CD4-positive, alpha-beta T cell treated with Interferon alpha-2 for 1 hour (primary cell): ENCODE results near the gene CYP2U1.

Experiments used
- DNase-seq, 2 donors: peaks; one replicate each; pipeline ENCODE4 v3.0.0-alpha.2; 2020 to 2022

Gene CYP2U1

DNA sequence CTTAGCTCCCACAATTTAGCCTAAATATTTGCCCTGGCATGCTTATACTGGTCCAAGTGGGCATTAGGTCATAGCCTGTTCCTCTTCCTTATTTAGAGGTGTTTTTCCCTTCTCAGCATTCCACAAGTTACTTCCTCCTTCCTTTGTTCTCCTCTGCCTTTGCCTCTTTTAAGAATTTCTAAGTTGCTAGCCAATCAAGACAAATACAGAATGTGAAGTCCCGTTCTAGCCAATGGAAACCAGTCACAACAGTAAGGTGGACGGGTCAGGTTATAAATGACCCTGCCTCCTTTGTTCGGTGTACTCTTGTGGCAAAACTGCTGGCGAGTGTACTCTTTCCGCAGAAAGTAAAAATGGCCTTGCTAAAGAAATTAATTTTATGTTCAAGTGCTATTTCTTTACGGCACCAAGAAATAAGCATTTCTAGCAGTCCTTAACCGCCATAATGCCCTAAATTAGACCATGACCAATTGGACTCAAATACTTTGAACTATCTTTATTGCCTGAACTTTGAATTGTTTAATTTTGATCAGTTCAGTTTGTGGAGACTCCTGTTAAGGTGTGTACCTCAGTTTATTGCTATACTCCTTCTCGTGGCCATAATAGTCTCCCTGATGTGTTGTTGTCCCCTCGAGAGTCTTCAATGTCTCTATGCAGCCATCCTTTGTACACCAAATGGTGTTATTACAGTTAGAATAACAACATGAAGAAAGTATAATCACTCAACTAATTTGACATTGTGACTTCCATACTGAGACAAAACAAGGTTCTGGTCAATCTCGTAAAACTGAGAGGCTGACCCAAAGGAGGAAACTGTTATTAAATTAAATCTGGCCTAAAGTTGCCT lies 56.8 kb downstream of the CYP2U1 start:
- DNase-seq: no peak

DNA sequence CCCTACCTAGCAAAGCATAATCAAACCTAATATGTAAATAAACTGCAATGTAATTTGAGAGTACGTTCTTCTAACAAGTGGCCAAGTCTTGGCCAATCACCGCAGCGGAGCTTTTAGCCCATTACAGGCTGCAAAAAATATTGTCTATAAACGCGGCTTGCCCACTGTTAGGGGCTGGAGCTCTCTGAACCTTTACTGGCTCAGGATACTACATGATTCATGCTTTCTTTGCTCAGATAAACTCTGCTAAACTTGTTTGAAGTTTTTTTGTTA lies 57.4 kb downstream of the CYP2U1 start:
- no peak for DNase-seq

DNA sequence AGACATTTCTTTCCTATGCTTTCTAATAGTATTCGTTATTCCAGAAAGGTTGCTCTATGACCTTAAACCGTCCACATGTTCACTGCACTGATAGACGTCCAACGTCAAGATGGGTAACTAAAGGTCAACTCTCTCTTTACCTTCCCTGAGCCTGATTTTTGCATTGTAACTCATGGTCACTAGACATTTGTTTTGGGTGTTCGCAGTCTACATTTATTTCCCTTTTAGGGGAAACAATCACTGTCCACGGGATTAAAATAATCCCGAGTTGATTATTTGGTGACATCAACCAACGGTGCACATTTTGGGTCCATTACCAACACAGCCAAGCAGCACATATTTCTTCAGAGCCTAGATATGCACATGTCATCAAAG lies 57.8 kb downstream of the CYP2U1 start:
- DNase-seq: no peak

DNA sequence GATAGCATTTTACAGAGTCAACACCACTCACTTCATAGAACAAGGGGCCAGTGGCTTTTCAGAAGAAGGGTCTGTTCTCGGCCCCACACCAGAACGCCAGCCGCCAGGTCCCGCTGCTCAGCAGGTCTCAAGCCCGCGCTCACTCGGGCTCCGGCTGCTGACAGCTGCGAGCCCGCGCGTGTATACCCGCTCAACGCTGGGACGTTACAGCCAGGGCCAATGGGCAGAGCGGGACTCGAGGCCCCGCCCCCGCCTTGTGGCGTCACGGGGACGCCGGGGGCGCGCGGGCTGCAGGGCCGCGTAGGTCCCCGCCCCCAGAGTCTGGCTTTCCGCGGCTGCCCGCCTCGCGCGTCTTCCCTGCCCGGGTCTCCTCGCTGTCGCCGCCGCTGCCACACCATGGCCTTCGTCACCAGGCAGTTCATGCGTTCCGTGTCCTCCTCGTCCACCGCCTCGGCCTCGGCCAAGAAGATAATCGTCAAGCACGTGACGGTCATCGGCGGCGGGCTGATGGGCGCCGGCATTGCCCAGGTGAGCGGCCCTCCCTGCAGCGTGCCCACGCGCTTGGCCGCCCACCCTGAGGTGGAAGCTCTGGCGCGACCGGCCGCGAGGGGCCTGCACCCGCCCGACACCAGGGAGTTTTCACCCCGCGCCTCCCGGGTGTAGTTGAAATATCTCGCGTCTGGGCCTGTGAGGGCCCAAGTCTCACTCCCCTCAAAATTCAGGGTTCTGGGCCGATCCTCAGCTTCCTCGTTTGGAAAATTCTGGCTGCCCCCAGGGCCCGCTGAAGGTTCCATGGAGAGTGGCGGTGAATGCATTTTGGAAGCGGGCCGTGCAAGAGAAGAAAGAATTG lies 58.4 kb downstream of the CYP2U1 start, which contains the start of gene HADH:
TSS of gene HADH (plus strand) at position 353 of the 850 bp plus-strand sequence. CDS start at position 397, 44 bp downstream.
- DNase-seq: peak; percentile 93 to 95

DNA sequence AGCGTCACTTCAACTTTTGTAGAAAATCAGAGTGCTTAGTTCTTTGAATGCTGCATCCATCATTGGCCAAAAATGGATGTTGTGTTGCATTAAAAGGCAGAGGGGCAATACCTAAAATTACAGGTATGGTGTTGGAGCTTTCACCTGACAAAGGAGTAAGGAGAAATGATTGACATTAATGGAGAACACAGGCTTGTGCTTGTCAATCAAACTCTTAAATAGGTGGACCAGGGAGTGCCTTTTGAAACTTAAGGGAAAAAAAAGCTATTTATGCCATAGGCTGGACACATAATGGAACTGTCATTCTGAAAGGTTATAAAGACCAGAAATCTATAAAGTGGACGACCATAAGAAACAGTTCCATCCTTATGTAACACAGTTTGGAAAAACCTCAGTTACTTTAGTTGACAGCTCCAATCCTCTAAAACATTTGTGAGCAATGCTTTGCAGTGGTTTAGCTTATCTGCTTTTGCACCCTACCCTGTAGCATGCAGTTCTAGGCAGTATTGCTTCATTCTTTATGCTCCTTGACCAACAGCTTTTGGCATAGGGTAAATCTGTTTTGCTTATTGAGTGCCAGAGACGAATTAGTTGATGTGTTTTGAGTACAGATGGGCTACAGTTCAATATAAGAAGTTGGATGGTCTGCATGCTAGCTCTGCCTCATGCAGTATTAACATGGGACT lies 60.7 kb downstream of the CYP2U1 start:
- no peak for DNase-seq

DNA sequence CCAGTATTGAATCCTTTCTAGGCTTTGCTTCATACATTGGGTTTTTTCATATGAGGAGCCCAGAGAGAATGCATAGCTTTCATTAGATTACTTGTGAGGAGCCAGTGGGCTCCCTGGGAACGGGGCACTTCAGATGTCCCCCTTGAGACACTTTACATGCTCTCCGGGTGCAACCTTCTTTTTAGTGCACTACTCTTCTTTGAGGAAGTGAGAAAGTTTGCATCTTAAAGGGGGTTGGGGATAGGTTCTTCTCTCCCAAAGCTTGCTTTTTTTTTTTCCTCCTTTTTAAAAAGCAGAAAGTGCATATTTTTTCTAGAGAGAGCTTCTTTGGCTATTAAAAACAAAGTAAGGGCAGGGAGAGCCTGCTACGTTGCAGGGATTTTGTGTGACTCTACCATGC lies 62.6 kb downstream of the CYP2U1 start:
- DNase-seq: no peak

DNA sequence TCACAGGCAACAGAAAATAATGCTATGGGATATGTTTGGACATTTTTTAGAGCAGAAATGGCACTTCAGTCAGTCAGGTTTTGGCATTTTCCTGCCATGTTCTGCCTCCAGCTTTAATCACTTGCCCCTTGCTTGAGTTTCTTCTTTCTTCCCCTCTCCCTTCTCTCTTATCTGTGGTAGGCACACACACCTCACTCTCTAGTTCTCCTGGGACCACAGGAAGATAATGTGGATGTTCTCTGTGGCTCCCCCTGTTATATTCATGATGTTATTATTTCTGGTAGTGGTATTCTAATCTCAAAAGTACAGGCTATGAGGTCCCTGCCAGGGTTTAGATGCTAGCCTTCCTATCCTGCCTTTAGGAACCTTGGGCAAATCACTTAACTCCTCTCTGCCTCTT lies 63.5 kb downstream of the CYP2U1 start:
- no peak for DNase-seq

DNA sequence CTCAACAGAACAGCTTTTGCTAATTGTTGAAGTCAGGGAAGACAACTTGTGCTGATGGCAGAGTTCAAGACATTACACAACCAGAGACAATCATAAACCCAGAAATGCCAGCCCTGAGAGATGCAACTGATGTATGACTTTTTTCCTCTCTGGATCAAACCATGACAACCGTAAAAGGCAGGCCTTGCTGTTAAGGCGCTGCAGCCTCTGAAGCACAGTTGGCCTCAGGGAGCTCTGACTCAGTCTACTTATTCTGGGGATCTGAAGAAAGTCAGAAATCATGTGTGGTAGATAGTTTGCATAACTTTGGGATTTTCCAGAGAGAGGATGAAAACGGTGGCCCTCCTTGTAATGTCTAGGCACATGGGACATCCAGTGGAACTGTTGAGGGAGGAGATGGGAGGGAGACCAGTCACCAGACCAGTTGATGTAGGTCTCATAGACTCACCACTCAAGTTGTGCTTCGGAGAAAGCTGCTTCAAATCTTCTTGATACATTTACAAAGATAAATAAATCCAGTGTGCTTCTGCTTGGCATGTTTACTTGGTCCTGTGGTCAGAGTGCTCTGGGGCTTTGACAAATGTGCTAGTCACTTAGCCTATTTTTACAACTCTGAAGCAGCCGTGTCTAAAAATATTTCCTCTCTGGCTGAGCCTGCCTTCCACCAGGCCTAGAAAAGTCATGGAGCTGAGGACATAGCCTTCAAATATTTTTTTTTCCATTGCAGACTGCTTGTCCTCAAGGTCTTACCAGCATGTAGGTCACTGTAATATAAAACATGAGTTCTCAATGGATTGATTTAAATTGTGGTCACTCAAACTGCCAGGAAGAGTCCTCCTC lies 65.8 kb downstream of the CYP2U1 start:
- DNase-seq: no peak

DNA sequence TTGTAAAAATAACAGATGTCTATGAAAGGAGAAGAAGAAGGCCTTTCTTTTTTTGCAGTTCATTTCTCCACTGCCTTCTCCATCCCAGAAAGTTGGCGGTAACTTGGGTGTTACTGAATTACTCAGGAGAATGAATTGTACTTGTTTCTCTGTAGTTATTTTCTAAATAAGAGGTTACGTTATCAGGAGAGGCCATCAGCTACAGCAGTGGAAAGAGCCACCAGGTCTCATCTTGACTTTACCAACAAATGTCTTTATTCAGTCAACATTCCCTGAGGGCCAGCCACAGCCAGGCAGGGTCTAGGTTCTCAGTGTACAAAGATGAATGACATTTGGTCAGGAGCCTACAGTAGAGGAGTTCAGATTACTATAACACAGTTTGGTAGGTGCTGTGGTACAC lies 66.4 kb downstream of the CYP2U1 start:
- no peak for DNase-seq

DNA sequence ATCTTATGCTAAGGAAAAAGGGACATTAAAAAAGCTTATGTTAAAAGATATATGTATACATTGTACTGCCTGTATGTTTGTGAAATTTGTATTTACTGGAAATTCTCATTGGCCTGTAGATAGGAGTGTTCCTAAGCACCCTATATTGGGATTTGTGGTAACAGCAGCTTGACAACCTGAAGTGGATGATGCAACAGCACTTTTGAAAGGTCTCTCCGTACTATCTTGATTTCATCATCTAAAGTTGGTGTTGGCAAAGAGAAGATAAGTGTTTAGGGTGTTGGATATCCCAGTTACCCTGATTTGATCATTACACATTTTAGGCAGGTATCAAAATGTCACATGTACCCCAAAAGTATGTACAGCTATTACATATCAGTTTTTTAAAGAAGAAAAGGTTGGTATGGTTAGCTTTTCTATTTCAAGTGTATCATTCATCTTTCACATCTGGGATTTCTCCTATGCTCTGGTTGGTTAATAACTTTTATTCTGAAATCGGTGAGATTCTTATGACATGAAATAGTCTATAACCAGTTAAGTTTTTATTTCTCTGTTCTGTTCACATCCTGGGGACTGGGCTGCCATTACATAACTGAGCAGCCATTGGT lies 68.7 kb downstream of the CYP2U1 start:
- DNase-seq: no peak

DNA sequence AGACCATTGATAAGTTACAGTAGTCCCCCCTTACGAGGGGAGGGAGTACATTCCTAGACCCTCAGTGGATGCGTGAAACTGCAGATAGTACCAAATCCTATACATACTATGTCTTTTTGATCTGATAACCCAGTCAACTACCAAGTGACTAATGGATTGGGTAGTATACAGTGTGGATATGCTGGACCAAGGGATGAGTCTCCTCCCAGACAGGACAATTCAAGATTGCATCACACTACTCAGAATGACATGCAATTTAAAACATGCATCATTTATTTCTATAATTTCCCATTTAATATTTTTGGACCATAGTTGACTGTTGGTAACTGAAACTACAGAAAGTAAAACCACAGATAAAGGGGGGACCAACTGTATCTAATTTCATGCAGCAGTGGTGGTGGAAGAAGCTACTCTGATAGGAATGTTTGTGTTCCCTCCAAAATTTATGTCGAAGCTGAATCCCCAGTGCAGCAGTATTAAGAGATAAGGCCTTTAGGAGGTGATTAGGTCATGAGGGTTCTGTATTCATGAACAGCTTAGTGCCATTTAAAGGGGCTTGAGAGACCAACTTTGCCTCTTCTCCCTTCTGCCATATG lies 70.3 kb downstream of the CYP2U1 start:
- no peak for DNase-seq
